Measurements from ENCODE around the gene ZNF436.
"Not testable (repeated sequence)": the region's sequence is repeated elsewhere in the genome, so short reads cannot be mapped to it uniquely, and the experiment has no call there.

ZNF436 gene

GRCh38 chr1:23322770-23323169 is 46.9 kb downstream of the ZNF436 start:
- no peak for DNase-seq (ENCODE audit: low read depth, low spot score)

GRCh38 chr1:23310280-23310679 is 59.4 kb downstream of the ZNF436 start:
- DNase-seq (ENCODE audit: low read depth, low spot score), result not testable (repeated sequence)

Measured in activated CD4-positive, CD25-positive, alpha-beta regulatory T cell treated with anti-CD3 and anti-CD28 coated beads, Interleukin-2, amount 50 U/mL, for 16 hours (primary cell).